Tibial nerve (tissue), 3 donors: ENCODE data around the gene DMD.

ENCODE experiments used
- POLR2A ChIP-seq, 2 donors: fragments of 450-650 bp; IDR thresholded peaks; one replicate each; pipeline ENCODE4 v1.6.1; 2017; ENCODE audit warnings: antibody characterized with exemption in 2 of 2, mild to moderate bottlenecking in 2 of 2, moderate library complexity in 2 of 2
- TF ChIP-seq, protein P1 (sequence below), 5 experiments: fragments of 200-600 bp in 3 of 5; fragments of 450-650 bp in 2 of 5; sonication (generic) in 3 of 5; IDR thresholded peaks; one replicate each; pipeline ENCODE4 v1.5.1; 2016 to 2019; ENCODE audit warnings: antibody characterized with exemption in 5 of 5, mild to moderate bottlenecking in 3 of 5, moderate library complexity in 2 of 5

DNA sequence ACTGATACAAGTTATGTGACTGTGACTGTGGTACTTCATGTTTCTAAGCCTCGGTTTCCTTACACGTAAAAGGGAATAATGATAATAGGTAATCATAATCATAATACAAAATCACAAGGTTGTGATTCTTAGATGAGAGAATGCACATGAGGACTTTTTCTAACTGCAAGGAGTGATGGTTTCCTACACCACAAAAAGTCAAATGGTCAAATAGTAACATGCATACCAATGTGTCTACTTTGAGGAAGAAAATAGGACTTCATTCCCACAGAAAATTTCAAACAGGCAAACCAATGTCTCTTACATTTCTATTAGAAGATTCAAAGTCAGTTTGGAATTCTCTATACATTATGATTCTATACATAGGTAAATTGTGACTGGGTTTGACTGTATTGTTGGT lies 1770.8 kb downstream of the DMD start:
- TF ChIP-seq, protein P1, sequence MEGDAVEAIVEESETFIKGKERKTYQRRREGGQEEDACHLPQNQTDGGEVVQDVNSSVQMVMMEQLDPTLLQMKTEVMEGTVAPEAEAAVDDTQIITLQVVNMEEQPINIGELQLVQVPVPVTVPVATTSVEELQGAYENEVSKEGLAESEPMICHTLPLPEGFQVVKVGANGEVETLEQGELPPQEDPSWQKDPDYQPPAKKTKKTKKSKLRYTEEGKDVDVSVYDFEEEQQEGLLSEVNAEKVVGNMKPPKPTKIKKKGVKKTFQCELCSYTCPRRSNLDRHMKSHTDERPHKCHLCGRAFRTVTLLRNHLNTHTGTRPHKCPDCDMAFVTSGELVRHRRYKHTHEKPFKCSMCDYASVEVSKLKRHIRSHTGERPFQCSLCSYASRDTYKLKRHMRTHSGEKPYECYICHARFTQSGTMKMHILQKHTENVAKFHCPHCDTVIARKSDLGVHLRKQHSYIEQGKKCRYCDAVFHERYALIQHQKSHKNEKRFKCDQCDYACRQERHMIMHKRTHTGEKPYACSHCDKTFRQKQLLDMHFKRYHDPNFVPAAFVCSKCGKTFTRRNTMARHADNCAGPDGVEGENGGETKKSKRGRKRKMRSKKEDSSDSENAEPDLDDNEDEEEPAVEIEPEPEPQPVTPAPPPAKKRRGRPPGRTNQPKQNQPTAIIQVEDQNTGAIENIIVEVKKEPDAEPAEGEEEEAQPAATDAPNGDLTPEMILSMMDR (IDR thresholded peaks at IDR 0.05): no peak
- TF ChIP-seq POLR2A (IDR thresholded peaks at IDR 0.05): no peak
